MV-4-11 (cell line): ENCODE results near the gene AK8.

Experiments used
- DNase-seq: peaks from one replicate; lab custom pipeline; 2025; lab: John Stamatoyannopoulos, UW

Gene AK8, protein sequence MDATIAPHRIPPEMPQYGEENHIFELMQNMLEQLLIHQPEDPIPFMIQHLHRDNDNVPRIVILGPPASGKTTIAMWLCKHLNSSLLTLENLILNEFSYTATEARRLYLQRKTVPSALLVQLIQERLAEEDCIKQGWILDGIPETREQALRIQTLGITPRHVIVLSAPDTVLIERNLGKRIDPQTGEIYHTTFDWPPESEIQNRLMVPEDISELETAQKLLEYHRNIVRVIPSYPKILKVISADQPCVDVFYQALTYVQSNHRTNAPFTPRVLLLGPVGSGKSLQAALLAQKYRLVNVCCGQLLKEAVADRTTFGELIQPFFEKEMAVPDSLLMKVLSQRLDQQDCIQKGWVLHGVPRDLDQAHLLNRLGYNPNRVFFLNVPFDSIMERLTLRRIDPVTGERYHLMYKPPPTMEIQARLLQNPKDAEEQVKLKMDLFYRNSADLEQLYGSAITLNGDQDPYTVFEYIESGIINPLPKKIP

DNA sequence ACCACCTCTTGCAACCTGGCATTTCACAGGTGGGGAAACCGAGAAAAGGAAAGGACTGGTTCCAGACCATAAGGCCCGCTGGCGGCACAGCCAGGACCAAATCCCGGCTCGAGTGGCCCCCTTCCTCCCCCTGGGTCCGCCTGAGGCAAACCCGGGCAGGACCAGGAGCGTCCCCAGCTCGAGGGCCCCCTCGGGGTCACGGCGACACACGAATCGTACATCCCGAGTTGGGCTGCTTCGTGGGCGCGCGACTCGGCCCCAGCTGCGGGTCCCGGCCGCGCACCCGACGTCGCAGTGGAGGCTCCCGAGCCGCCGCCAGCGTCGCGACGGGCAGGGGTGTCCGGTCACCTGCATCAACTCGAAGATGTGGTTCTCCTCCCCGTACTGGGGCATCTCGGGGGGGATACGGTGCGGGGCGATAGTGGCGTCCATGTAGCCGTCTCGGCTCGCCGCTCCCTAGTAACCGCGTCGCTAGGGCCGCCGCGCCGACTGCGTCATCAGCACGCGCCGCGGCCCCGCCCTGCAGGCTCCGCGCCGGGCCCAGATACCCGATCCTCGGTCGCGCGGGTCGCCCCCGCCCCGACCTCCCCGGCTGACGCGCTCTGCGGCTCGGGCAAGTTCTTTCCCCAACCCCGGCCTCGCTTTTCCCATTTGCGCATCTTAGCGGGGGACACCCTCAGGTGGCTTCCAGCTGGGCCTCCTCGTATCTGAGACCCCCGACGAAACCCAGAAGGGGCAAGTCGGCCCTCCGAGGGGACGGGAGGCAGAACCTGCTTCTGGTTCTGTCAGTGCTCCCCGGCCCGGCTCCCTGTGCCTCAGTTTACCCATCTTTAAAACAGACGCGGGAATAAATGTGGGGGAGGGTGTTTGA lies at the start of gene AK8:
Gene AK8, minus strand, starts transcription at position 461 of the 871 bp plus-strand sequence. Its CDS starts 29 bp downstream, at position 432.
- peak; percentile 6 for DNase-seq

GRCh38 chr9:132927704-132928103 lies 49.6 kb upstream of the AK8 start:
- DNase-seq, result no peak

- no peak for DNase-seq
Measured at GRCh38 chr9:132923346-132923902, 45.3 kb upstream of the AK8 start.

DNA sequence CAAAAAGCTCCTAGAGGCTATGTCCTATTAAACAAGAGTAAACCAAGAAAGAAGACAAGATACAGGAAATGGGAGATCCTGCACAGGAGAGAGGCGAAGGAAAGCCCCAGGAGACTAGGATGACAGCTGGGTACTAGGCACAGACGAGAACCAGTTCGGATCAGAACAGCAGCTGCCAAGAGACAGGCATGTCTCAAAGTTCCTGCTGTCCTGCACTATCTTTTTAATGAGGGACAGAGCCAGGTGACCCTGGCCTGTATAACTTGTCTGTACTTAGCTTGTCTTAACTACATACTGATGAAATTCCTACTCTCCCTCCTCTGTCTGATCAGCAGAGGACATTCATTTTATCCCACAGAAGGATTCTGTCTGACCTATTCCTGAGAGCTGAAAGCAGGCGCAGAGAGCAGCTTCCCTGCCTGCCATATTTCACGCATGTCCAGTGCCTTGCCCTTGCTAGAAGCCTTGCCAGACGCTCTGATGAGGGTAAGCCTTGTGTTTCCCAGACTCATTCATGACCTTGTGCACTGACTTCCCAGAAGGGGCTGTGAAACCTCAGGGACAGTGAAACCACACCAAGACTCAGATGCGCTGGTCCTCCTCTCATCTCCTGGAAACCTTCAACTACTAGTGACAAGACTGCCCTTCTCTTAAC lies 41.7 kb upstream of the AK8 start:
- DNase-seq, result no peak

DNA sequence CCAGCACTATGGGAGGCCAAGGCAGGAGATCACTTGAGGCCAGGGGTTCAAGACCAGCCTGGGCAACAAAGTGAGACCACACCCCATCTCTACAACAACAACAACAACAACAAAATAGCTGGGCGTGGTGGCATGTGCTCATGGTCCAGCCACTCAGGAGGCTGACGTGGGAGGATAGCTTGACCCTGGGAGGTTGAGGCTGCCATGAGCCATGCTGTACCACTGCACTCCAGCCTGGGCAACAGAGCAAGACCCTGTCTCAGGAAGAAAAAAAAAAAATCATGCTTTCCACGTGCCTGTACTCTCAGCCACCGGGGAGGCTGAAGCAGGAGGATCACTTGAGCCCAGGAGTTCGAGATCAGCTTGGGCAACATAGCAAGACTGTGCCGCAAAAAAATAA lies 36.8 kb upstream of the AK8 start:
- DNase-seq, result no peak

GRCh38 chr9:132912131-132912530 lies 34.0 kb upstream of the AK8 start:
- DNase-seq, result no peak

DNA sequence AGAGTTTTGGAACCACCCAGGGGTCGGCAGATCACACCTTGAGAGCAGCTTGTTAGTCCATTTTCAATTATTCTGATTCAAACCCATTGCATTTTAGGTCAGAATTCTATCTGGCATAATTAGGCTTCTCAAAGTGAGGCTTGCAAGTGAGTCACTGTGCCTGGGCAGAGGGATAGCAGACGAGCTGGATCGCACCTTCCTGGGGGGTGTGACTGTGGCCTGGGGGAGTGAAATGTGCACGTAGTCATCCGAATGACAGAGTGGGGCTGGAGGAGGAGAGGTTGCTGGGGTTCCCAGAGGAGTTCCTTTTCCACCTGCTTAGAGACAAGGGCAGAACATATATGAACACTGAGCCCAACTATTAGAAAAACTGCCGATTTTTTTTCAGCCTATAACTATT lies 32.3 kb upstream of the AK8 start:
- DNase-seq, result no peak

DNA sequence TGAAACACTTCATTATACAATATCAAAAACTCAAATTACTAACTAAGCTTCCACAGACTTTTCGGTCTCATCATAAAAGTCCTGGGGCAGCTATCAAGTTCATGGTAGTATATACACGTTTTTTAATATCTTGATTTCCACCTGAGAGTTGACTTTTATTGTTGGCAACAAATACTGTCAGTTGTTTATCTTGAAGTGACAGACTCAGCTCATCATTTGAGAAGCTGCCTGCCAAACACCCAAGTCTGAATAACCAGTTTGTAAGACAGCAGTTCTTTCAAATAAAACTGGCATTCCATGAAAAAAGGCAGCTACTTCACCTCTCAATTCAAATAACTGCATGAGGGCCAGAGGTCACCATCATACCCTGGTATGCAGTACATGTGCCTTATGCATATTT lies 31.2 kb upstream of the AK8 start:
- no peak for DNase-seq

GRCh38 chr9:132908635-132909034 lies 30.6 kb upstream of the AK8 start:
- DNase-seq, result no peak

GRCh38 chr9:132905726-132906125 lies 27.6 kb upstream of the AK8 start:
- DNase-seq, result no peak

DNA sequence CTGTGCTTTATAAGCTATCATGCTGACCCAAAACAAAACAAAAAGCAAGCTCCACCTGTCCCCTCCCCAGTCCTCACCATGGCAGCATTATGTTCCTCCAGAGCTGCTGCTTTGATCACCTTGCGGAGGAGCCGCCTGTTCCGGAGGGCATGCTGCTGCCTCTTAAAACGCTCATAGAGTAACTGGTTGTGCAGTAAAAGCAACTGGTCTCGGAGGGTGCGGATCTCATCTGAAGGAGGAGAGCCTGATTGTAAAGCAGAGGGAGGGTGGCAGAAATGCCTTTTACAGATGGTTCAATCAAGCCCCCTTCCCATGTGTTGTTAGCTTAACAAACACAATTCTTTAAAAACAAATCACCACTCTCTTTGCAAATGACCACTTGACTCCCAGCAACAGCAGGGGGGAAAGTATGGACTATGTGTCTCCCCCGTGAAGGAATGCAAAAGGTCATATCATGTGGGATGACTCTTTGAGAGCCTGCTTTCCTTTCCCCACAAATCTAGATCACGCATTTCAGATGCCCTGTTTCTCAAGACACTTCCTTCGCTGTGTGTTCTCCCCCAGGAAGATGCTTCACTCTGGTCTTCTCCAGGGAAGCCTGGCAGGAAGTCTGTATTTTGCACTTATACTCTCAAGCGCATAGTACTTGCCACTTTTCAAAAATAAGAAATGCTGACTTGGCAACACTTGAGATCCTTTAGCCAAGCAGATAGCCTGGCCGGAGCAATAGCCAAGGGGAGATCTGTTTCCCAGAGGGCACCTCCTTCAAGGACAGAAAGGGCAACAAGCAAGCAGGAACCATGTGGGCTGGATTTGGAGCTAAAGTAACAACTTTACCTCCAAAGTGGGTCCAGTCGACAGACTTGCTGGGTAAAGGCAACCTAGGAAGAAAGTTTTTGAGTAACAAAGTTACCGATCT lies 25.7 kb upstream of the AK8 start:
- DNase-seq, result no peak

GRCh38 chr9:132901858-132902831 lies 24.1 kb upstream of the AK8 start:
- DNase-seq, result peak; percentile 70

- no peak for DNase-seq
Measured at GRCh38 chr9:132898051-132898450, 20.0 kb upstream of the AK8 start.

- no peak for DNase-seq
Measured at GRCh38 chr9:132896906-132897305, 18.8 kb upstream of the AK8 start.

GRCh38 chr9:132896264-132896663 lies 18.2 kb upstream of the AK8 start:
- no peak for DNase-seq

GRCh38 chr9:132894862-132895835 lies 17.1 kb upstream of the AK8 start:
- DNase-seq, result no peak

DNA sequence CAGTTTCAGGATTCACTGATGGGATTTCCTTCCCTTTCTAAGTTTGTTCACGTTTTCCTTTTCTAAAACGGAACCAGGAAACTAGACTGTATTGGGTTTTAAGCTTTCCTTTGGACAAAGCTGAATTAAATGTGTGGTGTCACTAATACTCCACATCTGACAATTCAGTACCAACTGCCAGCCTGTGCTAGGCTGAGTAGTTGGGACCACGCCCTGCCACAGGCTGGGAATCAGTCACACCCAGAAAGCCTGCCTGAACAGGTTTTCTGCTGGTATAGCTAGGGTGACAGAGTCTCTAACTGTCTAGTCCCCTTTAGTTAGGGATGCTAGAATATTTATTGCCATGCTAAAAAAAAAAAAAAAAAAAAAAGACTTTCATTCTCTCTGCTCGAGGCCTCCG lies 16.3 kb upstream of the AK8 start:
- DNase-seq, result no peak

- no peak for DNase-seq
Measured at GRCh38 chr9:132892400-132892799, 14.3 kb upstream of the AK8 start.

DNA sequence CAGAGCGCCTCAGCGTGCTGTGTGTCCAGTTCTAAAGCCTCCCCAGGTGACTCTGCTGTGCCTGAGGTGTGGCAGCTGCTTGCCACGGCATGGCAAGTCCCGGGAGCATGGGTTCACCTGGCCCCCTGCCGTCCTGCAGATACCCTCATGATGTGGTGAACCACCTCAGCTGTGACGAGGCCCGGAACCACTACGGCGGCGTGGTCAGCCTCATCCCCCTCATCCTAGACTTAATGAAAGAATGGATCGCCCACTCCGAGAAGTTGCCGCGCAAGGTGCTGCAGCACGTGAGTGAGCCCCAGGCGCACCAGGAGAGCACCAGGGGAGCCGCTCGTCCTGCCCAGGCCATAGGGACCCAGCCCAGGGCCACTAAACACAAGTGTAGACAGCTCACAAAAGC lies 10.1 kb upstream of the AK8 start:
- DNase-seq, result no peak
